Natural killer cell treated with Interleukin-12 subunit alpha and Interleukin-12 subunit beta and Interleukin-15 and Interleukin-18, amount 100 ng/mL, for 72 hours (primary cell): ENCODE data around the gene KRTAP9-8. TPM values are rescaled to one million over a fixed set of nuclear protein-coding genes. Genes with fewer than 3 reads are reported as not detected.
A peak's percentile ranks its signal among the peaks of the same experiment; 100 is the strongest.
"Not testable (repeated sequence)": the region's sequence is repeated elsewhere in the genome, so short reads cannot be mapped to it uniquely, and the experiment has no call there.

ENCODE experiments used
- ATAC-seq, 2 donors: fragments of 150-1000 bp; cut with Tn5 transposase in 1 of 2; sonication (Bioruptor Pico), chemical (Tn5 transposase) in 1 of 2; 2 replicates each; pipeline ENCODE4 v1.10.0; 2021
- DNase-seq: peaks from one replicate; pipeline ENCODE4 v3.0.0; 2022; ENCODE audit warnings: low spot score
- H3K27ac Mint-ChIP-seq, 2 donors: 1 replicate in 1 of 2; 2 replicates in 1 of 2; pipeline ENCODE4 v1.8.0; 2022; ENCODE audit warnings: mixed read lengths in 2 of 2, mild to moderate bottlenecking in 1 of 2, moderate library complexity in 1 of 2
- H3K27me3 Mint-ChIP-seq, 2 donors: 1 replicate in 1 of 2; 2 replicates in 1 of 2; pipeline ENCODE4 v1.8.0; 2022; ENCODE audit warnings: mixed read lengths in 2 of 2
- H3K36me3 Mint-ChIP-seq: one replicate; pipeline ENCODE4 v1.8.0; 2022; ENCODE audit warnings: mixed read lengths
- H3K4me1 Mint-ChIP-seq, 2 donors: 1 replicate in 1 of 2; 2 replicates in 1 of 2; pipeline ENCODE4 v1.8.0; 2022; ENCODE audit warnings: low read depth in 2 of 2, mixed read lengths in 2 of 2, mild to moderate bottlenecking in 1 of 2
- H3K4me3 Mint-ChIP-seq: one replicate; pipeline ENCODE4 v1.8.0; 2022; ENCODE audit warnings: mixed read lengths
- H3K9me3 Mint-ChIP-seq: 2 replicates; pipeline ENCODE4 v1.8.0; 2022; ENCODE audit warnings: mixed read lengths
- total RNA-seq, 2 donors: library from RNA; stranded (reverse); gene quantifications; one replicate each; pipeline ENCODE4 v1.2.3, GENCODE V29; 2022

Gene KRTAP9-8
- total RNA-seq, 2 donors from 2014 or later = not detected

DNA sequence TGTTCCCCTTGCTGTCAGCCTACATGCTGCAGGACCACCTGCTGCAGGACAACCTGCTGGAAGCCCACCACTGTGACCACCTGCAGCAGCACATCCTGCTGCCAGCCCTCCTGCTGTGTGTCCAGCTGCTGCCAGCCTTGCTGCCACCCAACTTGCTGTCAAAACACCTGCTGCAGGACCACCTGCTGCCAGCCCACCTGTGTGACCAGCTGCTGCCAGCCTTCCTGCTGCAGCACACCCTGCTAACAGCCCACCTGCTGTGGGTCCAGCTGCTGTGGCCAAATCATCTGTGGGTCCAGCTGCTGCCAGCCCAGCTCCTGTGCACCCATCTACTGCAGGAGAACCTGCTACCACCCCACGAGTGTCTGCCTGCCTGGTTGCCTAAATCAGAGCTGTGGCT is 33.5 kb downstream of the KRTAP9-8 start:
- H3K4me3 Mint-ChIP-seq, H3K36me3 Mint-ChIP-seq, H3K4me1 Mint-ChIP-seq, H3K9me3 Mint-ChIP-seq, DNase-seq, ATAC-seq, H3K27ac Mint-ChIP-seq: not testable (repeated sequence)
- peaks cover 6 to 61% of the 10 kb centered on the region in 2 donors for H3K27me3 Mint-ChIP-seq

DNA sequence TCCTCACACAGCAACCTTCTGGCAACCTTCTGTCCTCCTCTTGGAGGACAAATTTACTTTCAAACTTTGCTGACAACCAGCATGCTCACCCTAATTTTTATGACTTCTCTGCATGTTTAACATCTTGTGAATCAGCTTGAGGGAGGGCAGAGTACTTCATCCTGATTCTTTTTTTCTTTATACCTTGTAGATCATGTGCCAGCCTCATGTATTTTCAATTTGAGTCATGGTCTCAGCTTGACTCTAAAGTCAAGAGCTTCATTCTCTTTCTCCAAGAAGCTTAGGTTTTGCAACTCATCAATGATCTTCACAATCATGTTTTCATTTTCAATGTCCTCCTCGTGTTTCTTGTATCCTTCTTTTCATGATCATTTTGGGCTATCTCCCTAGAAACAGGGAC is 34.1 kb downstream of the KRTAP9-8 start:
- Mint-ChIP-seq H3K36me3 (no peaks in the 10 kb centered on the region), H3K4me3 (no peak overlapping the region), H3K4me1 (no peaks in the 10 kb centered on the region), H3K9me3 (no peaks in the 10 kb centered on the region), H3K27ac (no peak overlapping the region), H3K27me3 (peaks cover 9 to 61% of the 10 kb centered on the region in 2 donors)
- DNase-seq = no peak
- no peak for ATAC-seq

DNA sequence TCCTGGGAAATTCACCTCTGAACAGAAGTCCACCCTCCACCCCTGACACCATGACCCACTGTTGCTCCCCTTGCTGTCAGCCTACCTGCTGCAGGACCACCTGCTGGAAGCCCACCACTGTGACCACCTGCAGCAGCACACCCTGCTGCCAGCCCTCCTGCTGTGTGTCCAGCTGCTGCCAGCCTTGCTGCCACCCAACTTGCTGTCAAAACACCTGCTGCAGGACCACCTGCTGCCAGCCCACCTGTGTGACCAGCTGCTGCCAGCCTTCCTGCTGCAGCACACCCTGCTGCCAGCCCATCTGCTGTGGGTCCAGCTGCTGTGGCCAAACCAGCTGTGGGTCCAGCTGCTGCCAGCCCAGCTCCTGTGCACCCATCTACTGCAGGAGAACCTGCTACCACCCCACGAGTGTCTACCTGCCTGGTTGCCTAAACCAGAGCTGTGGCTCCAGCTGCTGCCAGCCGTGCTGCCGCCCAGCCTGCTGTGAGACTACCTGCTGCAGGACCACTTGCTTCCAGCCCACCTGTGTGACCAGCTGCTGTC is 37.9 kb downstream of the KRTAP9-8 start, which contains the start of gene KRTAP9-7:
TSS of gene KRTAP9-7 (plus strand) at position 51 of the 543 bp plus-strand sequence. CDS start at position 51, 0 bp downstream.
- not testable (repeated sequence) for H3K27ac Mint-ChIP-seq, H3K36me3 Mint-ChIP-seq, ATAC-seq, H3K4me1 Mint-ChIP-seq, H3K9me3 Mint-ChIP-seq, DNase-seq, H3K4me3 Mint-ChIP-seq
- H3K27me3 Mint-ChIP-seq = peaks cover 20 to 35% of the 10 kb centered on the region in 2 donors

DNA sequence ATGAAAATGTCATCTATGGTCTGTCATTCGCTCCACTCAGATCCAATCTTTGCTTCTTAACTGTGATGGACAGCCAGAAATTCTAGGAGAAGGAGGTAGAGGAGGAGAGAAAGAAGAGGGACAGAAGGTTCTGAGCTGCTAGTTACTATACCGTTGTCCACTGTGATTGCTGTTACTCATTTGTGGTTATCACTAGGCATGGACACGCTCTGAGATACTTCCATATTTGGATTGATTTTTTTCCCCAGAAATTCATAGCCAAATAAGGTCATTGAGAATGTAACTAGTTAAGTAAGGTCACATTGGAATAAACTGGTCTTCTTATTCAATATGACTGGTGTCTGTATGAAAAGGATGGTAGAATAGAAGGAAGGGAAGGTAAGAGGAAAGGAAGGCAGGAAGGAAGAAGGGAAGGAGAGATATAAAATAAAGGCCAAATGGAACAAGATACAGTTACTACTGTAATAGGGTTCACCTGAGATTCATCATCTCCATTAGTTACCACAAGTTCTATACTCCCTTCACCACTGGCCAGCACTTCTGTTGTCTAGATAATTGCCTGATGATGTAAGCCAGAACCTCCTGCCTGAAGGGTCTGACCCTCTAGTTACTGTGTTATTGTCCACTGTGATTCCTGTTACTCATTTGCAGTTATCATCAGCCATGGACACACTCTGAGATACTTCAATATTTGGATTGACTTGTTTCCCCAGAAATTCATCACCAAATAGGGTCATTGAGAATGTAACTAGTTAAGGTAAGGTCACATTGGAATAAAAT is 40.6 kb downstream of the KRTAP9-8 start:
- Mint-ChIP-seq H3K27me3 (peaks cover 26 to 27% of the 10 kb centered on the region in 2 donors), H3K4me1 (no peaks in the 10 kb centered on the region)
- DNase-seq = no peak

DNA sequence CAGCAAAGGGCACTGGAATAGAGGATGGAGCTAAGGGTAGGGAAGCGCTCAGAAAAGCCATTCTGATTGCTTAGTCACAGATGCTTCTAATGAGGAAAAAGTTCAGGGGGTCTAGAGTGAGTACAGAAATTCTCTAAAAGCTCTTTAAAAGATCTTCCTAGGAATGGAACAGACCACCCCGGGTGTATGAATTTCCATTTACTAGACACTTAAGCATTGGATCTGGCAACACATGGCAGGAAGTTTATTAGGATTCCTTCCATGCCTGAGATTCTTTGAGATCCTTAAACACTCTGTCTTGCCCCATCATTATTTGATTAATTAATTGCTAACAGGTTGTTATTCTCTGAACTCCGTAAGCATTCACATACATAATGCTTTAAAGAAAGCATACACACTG is 46.2 kb downstream of the KRTAP9-8 start:
- peak; percentile 3 for DNase-seq
- H3K4me3 Mint-ChIP-seq = no peak overlapping the region
- H3K27me3 Mint-ChIP-seq = peaks cover 14 to 20% of the 10 kb centered on the region in 2 donors
- no peak for ATAC-seq
- no peaks in the 10 kb centered on the region for H3K36me3 Mint-ChIP-seq
- H3K9me3 Mint-ChIP-seq = no peaks in the 10 kb centered on the region
- H3K4me1 Mint-ChIP-seq = no peaks in the 10 kb centered on the region
- H3K27ac Mint-ChIP-seq = no peak overlapping the region

More for the DNA sequence above, 40.6 kb downstream of the KRTAP9-8 start:
- ATAC-seq = no peak
- no peak overlapping the region for H3K27ac Mint-ChIP-seq
- no peak overlapping the region for H3K4me3 Mint-ChIP-seq
- H3K9me3 Mint-ChIP-seq = no peaks in the 10 kb centered on the region
- H3K36me3 Mint-ChIP-seq = no peaks in the 10 kb centered on the region

DNA sequence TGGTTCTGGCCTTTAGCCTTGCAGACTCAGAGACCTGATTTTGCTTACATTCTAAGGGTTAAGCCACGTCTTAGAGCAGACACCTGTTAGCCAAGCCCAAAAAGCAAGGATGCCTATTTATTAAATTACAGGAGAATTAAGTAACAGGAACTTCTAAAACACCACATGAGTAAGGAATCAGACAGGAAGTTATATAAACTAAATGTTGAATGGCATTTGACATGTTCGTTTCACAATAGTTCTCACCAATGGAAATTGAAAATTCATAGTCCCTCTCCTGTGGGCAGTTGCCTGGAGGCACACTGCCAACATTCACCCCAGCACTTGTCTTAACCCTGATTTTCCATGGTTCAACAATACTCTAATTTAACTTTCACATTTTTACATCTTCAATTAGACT is 46.7 kb downstream of the KRTAP9-8 start:
- ATAC-seq = no peak
- Mint-ChIP-seq H3K4me1 (no peaks in the 10 kb centered on the region), H3K9me3 (no peaks in the 10 kb centered on the region), H3K4me3 (no peak overlapping the region), H3K27me3 (peaks cover 14 to 15% of the 10 kb centered on the region in 2 donors), H3K36me3 (no peaks in the 10 kb centered on the region), H3K27ac (no peak overlapping the region)
- no peak for DNase-seq

DNA sequence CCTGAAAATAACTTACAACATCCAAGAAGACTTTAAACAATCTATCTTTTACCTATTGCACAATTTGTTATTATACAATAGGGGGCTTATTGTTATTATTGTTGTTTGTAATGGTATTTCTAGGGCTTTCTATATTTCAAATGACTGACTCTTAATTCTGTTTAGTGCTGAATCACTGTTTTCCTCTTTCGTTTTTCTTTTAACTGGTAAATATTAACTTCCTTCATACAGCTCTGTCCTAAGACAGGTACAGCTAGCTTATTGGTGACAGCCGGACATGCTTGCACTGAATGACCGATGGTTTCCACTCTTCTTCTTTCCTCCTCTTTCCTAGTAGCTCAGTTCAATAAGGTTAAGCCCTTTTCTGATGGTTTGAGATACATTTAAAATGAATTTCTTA is 49.3 kb downstream of the KRTAP9-8 start:
- no peak overlapping the region for H3K4me3 Mint-ChIP-seq
- H3K36me3 Mint-ChIP-seq = no peaks in the 10 kb centered on the region
- ATAC-seq (no peak), DNase-seq (no peak)
- no peaks in the 10 kb centered on the region for H3K9me3 Mint-ChIP-seq
- no peaks in the 10 kb centered on the region for H3K4me1 Mint-ChIP-seq
- peaks cover 11 to 14% of the 10 kb centered on the region in 2 donors for H3K27me3 Mint-ChIP-seq
- no peak overlapping the region for H3K27ac Mint-ChIP-seq

Other genes starting within 250 kb of the KRTAP9-8 start
- gene KRTAP3-3, start 243.8 kb upstream of the KRTAP9-8 start, total RNA-seq = not detected
- not detected for gene KRTAP3-2, start 238.1 kb upstream of the KRTAP9-8 start, total RNA-seq
- not detected for gene KRTAP3-1, start 228.9 kb upstream of the KRTAP9-8 start, total RNA-seq
- not detected for gene KRTAP1-5, start 210.8 kb upstream of the KRTAP9-8 start, total RNA-seq
- gene KRTAP1-4, start 207.8 kb upstream of the KRTAP9-8 start, total RNA-seq = not detected
- not detected for gene KRTAP1-3, start 203.1 kb upstream of the KRTAP9-8 start, total RNA-seq
- gene KRTAP1-1, start 196.5 kb upstream of the KRTAP9-8 start, total RNA-seq = not detected
- not detected for gene KRTAP2-1, start 190.7 kb upstream of the KRTAP9-8 start, total RNA-seq
- gene KRTAP2-2, start 182.8 kb upstream of the KRTAP9-8 start, total RNA-seq = not detected
- not detected for gene KRTAP2-3, start 177.9 kb upstream of the KRTAP9-8 start, total RNA-seq
- gene KRTAP2-4, start 172.1 kb upstream of the KRTAP9-8 start, total RNA-seq = not detected
- not detected for gene KRTAP4-7, start 153.8 kb upstream of the KRTAP9-8 start, total RNA-seq
- not detected for gene KRTAP4-8, start 139.9 kb upstream of the KRTAP9-8 start, total RNA-seq
- gene KRTAP4-16, start 135.8 kb upstream of the KRTAP9-8 start, total RNA-seq = not detected
- gene KRTAP4-9, start 132.6 kb upstream of the KRTAP9-8 start, total RNA-seq = not detected
- gene KRTAP4-11, start 119.6 kb upstream of the KRTAP9-8 start, total RNA-seq = not detected
- not detected for gene KRTAP4-12, start 113.8 kb upstream of the KRTAP9-8 start, total RNA-seq
- gene KRTAP4-6, start 97.5 kb upstream of the KRTAP9-8 start, total RNA-seq = not detected
- not detected for gene KRTAP4-5, start 88.2 kb upstream of the KRTAP9-8 start, total RNA-seq
- not detected for gene KRTAP4-4, start 77.3 kb upstream of the KRTAP9-8 start, total RNA-seq
- gene KRTAP4-3, start 69.8 kb upstream of the KRTAP9-8 start, total RNA-seq = not detected
- gene KRTAP4-2, start 59.8 kb upstream of the KRTAP9-8 start, total RNA-seq = not detected
- gene KRTAP4-1, start 53.1 kb upstream of the KRTAP9-8 start, total RNA-seq = not detected
- not detected for gene KRTAP9-1, start 48.1 kb upstream of the KRTAP9-8 start, total RNA-seq
- not detected for gene KRTAP9-2, start 11.4 kb upstream of the KRTAP9-8 start, total RNA-seq
- gene KRTAP9-3, start 5.5 kb upstream of the KRTAP9-8 start, total RNA-seq = not detected
- not detected for gene KRTAP9-4, start 11.7 kb downstream of the KRTAP9-8 start, total RNA-seq
- not detected for gene KRTAP9-9, start 17.4 kb downstream of the KRTAP9-8 start, total RNA-seq
- gene KRTAP9-6, start 27.4 kb downstream of the KRTAP9-8 start, total RNA-seq = not detected
- gene KRTAP9-7, start 37.7 kb downstream of the KRTAP9-8 start, total RNA-seq = not detected
- gene KRTAP29-1, start 64.9 kb downstream of the KRTAP9-8 start, total RNA-seq = not detected
- gene KRTAP16-1, start 71.3 kb downstream of the KRTAP9-8 start, total RNA-seq = not detected
- not detected for gene KRTAP17-1, start 77.7 kb downstream of the KRTAP9-8 start, total RNA-seq
- not detected for gene KRT33A, start 112.8 kb downstream of the KRTAP9-8 start, total RNA-seq
- not detected for gene KRT33B, start 131.8 kb downstream of the KRTAP9-8 start, total RNA-seq
- gene KRT34, start 144.3 kb downstream of the KRTAP9-8 start, total RNA-seq = not detected
- gene KRT31, start 159.6 kb downstream of the KRTAP9-8 start, total RNA-seq = not detected
- gene KRT37, start 186.6 kb downstream of the KRTAP9-8 start, total RNA-seq = not detected
- not detected for gene KRT38, start 203.0 kb downstream of the KRTAP9-8 start, total RNA-seq
- gene KRT32, start 229.4 kb downstream of the KRTAP9-8 start, total RNA-seq = not detected
- gene KRT35, start 243.2 kb downstream of the KRTAP9-8 start, total RNA-seq = not detected